ENCODE results near the gene TES. TPM values are rescaled to one million over a fixed set of nuclear protein-coding genes. Genes with fewer than 3 reads are reported as not detected.

TES gene
- total RNA-seq: 68.8 and 118 TPM in 2 replicates

GRCh38 chr7:116210345-116211005, at the start of gene TES:
Gene TES, plus strand, starts transcription at chr7:116210539. Its CDS starts 169 bp downstream, at chr7:116210708.

Other genes with a start within 250 kb of the TES start
- under 0.01 and 0.16 TPM in 2 replicates for gene TFEC, start 179.8 kb upstream of the TES start, total RNA-seq